DOHH2 (cell line): ENCODE results near the gene ZNF473.

Experiments used
- CTCF ChIP-seq: fragments of 200-600 bp; sonication (generic); IDR thresholded peaks from one replicate; pipeline ENCODE4 v1.5.1; 2014; ENCODE audit warnings: antibody characterized with exemption, mild to moderate bottlenecking, low read depth, low read length; ENCODE audit not compliant: poor library complexity, severe bottlenecking
- EZH2phosphoT487 ChIP-seq: fragments of 200-600 bp; sonication (generic); IDR thresholded peaks from 2 replicates; pipeline ENCODE4 v1.6.1; 2017; ENCODE audit warnings: borderline replicate concordance, mild to moderate bottlenecking, antibody characterized with exemption, low read length, moderate library complexity, mixed read lengths

GRCh38 chr19:50042363-50043024 lies 16.7 kb downstream of the ZNF473 start:
- TF ChIP-seq CTCF (no peak), EZH2phosphoT487 (no peak)
